IPS DF 4.7 (cell line): Measurements from ENCODE around the gene GFPT1.

Source experiments
- DNase-seq: peaks from one replicate; pipeline ENCODE4 v3.0.0-alpha.2; 2013; ENCODE audit warnings: low spot score; ENCODE audit errors: extremely low read depth

GFPT1 gene

DNA sequence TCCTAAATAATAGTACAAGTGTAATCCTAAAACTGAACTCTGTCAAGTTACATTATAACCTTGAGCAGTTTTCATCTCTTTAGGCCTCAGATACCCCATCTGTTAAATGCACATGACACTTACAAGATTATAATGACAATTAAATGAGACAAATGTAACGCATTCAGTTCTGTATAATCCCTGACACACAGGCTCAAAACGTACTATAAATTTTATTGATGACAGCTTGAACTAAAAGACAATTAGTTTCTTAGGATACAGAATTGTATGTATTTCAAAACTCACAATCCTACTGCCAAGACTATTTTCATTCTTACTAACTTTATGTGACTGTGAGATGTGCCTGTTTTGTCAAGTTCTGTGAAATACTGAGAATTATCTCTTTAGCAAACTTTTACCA, 56.2 kb downstream of the GFPT1 start:
- DNase-seq: no peak

DNA sequence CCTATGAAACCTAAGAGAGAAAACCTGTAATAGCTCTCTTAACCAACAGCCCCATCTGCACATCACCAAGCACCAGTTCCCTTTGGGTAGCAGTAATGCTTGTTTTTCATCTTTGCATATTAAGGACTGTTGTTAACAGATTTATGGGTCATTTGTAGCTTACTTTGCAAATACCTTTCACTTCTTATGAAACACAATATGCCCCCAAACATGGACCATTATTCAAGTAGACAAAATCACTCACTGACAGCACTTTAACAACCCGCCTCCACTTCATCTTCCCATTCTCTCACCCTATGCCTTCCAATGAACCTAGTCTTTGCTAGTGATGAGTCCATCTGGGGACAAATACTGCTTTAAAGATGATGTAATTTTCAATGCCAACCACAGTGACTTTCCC, 64.4 kb downstream of the GFPT1 start:
- no peak for DNase-seq

DNA sequence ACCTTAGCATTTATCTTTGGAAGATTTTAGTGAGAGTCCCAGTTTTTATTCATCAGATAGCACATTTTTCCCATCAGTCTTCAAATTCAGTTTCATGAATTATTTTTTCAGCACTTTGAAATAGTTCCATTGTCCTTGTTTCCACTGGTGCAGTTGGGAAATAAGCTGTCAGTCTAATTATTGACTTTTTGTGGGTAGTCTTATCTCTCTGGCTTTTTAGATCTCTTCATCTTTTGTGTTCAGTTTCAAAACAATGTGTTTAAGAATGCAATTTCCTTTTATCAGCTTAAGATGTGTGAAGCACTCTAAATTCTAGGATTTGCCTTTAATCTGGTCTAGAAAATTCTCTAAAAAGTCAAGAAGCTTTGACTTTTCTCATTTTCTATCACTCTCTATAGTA, 70.5 kb downstream of the GFPT1 start:
- DNase-seq: no peak

DNA sequence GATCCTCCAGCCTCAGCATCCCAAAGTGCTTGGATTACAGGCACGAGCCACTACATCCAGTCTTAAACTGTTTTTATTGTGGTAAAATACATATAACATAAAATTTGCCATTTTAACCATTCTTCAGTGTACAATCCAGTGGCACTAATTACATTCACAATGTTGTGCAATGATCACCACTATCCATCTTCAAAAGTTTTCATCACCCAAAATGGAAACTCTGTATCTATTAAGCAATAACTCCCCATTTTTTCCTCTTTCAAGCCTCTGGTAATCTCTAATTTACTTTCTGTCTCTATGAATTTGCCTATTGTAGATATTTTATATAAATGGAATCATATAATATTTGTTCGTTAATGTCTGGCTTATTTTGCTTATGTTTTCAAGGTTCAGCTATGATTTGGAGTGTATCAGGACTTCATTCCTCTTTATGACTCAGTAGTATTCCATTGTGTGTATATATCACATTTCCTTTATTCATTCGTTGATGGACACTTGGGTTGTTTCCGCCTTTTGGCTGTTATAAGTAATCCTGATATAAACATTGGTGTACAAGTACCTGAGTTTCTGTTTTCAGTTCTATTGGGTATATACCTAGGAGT, 71.8 kb downstream of the GFPT1 start:
- DNase-seq: no peak

DNA sequence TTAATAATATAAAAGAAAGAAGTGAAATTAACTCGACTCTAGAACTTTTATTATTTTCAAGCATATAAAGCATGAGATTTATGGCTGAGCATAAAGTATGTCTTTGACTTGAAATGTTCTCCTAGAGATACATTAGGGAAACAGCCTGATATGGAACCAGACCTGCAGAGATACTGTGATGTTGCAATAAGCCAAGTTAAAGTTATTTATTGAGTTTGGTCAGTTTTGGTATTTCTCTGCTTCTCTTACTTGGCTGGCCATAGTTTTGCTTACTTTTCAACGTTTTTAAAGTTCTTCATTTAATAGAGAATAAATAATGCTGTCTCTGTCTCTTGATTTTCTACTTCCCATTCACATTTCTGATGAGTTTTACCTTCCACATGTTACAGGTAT, 76.0 kb downstream of the GFPT1 start:
- DNase-seq: no peak

DNA sequence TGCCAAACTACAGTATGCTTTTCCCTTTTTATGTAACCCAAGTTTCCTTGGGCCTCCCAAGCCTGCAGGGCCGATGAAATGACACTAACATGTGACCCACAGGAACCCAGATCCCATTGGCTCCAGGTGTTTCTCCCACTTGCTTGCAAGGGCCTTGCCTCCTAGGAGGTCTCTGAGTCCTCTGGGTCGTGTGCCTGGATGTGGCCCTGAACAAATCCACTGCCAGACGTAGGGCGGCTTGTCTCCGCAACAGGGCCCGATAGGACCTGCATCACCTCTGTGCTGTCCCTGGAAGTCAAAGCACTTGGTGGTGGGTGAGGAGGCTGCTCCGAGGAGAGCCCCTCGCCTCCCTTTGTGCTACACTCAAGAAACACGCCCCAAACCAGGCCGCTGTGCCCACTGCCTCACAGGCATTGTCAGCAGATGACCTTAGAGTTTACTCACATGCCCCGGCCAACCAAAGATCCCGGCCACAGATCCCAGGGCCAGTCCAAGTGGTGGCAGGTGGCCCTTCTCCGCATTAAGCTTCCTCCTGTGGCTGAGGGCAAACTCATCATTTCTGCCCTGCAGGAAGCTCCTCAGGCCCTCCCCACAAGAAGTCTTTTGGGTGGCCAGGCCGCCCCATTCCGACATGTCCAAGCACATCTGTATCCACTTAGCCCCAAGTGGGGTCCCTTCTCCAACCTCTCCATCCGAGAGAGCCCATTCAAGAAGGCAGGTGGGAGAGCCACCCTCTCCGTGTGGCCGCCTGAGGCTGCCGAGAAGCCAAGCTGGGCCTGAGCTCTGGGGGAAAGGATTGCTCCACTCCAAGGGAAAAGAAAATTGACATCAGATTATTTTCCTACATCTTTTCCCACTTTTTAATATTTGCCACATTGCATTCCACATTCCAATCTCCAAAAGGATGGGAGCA, 76.7 kb downstream of the GFPT1 start:
- no peak for DNase-seq

DNA sequence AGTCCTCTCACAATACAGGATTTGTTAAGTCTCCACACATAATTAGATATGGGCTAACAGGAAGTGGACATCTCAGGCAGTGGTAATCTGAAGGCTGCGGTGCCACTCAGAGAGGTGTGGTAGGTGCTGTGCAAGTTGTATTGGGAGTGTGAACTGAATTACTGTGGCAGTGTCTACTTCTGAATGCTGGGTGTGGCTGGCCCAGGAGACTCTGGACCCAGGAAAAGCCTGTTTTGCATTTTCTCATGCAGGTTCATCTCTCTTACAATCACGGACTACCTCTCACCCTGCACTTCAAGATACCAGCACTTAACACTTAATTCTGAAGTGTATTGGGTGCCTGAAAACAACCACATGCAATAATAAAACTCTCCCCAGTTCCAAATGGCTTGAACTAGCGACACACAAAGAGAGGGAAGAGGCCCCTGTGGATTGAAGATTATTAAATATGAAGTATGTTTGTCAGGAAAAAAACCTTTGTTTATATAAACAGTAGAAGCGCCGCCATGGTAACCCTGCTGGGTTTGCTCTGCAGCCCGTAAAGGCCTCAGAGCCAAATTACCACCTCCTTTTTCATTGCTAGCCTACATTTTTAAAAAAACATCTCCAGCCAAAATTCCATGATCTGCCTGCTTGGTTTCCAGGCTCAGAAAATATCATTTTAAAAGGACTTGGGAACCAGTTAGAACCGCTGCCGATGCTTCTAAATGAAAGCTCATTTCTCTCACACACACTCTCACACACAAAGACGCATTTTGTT, 77.5 kb downstream of the GFPT1 start:
- no peak for DNase-seq

DNA sequence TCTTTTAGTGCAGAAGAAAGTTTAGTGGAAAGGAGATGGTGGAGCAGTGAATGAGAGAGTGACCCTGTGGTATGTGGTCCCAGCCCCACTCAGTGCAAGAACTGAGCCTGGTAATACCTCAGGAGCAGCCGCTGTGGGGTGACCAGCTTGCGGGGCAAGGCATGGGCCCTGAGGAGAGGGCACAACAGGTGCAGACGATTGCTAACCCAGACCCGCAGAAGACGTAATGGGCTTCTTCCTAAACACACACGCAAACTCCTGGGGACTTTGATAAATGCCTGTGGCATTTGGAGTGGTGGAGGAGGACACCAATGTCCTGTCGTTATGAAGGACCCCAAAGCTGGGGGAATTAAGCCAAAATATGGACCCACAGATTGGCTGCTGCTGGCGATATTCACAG, 78.7 kb downstream of the GFPT1 start:
- no peak for DNase-seq

DNA sequence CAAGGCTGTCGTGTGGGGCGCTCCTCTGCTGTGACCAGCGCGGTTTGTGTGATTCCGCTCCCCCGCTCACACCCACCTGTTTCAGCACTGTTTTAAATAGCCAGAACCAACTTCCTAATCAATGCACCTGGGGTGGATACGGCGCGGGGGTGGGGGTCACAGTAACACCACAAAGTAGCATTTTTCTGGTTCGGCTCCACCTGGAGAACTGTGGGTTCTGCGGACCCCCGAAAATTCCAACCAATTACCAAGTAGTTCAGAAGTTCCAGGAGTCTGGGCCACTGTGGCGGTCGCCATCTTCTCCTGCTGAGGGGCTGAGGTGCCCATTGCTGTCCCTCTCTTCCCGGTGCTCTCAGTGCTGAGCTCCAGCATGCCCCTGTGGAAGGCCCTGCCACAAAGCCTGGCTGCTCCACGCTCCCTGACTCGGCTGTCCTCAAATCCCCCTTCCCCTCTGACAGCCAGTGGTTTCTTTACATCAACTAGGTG, 79.4 kb downstream of the GFPT1 start:
- DNase-seq: peak; percentile 36

DNA sequence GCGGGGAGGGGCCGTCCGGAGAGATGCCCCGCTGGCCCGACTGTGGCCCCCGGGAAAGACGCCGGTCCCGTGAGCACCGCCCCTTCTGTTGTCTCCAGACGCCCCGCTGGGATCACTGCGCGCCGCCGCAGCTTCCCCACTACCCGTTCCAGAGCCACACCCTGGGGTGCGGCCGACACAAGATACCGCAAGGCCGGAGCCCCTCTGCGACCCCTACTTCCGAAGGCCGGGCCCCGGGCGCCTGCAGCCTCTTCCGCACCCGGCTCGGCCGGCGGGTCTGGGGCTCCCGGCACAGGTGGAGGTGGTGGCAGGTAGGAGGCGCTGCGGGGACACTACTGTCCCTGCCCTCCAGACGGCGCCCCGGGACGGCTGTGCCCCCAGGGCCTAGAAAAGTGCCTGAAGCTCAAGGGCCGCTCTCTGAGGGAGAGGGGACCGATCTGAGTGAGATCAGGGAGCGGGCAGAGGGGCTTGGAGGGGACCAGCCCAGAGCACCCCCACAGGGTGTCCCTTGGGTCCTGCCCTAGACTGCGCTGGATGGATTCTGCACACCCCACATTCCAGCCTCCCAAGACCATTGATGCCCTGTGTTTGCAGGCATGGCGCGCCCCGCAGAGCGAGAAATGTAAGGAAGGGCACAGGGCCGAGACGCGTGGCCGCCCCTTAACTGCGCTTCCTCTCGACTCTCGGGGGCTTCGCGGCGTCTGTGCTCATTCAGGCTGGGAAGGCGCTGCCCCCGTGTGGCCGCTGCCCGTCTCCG, 80.0 kb downstream of the GFPT1 start:
- DNase-seq: peak; percentile 25

DNA sequence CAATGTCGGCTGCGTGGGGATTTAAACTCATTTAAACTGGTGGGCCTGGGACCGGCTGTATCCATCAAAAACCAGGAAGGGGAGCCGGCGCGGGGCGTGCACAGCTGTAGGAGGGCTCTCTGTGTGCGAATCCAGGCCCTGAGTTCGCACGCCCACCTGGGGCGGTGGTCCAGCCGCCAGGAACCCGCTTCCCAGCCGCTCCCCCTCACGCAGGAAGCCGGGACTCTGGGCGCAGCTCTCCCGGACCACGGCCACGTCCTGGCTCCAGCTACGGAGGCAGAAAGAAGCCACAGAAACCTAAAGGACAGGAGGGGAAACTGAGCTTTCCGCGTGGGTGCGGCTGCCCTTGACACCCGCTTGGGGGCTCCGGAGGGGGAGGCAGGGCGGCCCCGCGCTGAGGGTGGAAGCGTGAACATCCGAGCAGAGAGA, 80.6 kb downstream of the GFPT1 start:
- DNase-seq: no peak

DNA sequence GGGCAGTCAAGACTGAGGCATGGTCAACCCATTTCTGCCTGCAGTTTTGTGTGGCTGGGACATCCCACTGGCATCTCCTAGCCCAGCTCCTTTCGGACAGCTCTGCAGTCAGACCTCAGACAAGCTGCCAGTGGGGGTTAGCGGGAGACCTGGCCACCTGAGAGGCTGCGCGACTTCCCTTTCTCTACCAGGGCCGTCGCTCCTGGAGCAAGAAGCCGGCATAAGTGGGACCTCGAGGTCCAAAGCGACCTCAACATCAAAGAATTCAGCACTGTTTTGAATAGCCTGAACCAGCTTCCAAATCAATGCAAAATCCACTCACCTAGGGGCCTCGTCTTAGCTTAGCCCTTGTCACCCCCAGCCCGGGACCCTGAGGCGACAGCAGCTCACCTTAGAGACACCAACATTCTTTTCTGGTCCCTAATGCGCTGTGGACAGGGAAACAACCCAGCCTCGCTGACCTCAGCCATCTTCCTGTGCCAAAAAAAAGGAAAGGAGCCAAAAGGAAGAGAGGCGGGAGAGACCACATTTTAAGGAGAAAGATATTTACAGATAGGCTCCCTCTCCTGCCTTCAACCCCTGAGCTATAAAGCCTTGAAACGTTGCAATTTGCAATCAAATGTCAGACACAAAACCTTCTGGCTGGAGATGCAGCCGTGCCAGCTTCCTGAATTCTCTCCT, 81.2 kb downstream of the GFPT1 start:
- DNase-seq: no peak

DNA sequence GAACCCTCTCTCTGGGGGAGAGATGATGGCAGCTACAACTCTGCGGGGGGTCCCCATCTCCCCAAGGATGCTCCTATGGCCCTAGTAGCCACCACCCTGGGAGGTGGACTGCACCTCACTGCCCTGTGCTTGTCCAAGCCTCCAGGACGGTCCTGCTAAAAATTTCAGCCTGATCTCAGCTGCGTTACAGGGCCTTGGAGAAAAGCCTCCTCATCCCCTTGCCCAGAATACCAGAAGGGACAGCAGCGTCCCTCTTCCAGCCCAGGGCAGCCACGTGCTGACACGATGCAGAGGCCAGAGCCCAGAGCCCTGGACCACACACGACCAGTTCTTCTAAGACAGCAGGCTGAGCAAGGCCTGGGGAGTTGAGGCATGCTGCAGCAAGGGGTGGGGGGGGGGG, 81.9 kb downstream of the GFPT1 start:
- no peak for DNase-seq

DNA sequence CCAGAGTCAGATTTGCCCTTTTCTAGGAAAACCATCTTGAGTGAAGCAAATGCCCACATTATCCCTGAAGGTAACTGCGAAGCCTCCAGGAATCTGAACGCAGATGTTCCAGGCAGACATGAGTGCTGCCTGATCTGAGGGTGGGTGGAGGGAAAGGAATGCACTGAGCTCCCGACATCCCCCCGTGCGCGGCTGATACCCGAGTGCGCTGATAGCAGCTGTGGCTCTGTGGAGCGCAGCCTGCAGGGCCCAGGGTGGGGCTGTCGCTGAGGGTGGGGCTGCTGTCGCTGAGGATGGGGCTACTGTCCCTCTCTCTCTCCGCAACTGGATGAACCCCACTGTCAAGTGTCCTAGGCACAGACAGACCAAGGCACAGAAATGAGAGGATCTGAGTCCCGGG, 82.4 kb downstream of the GFPT1 start:
- DNase-seq: no peak

DNA sequence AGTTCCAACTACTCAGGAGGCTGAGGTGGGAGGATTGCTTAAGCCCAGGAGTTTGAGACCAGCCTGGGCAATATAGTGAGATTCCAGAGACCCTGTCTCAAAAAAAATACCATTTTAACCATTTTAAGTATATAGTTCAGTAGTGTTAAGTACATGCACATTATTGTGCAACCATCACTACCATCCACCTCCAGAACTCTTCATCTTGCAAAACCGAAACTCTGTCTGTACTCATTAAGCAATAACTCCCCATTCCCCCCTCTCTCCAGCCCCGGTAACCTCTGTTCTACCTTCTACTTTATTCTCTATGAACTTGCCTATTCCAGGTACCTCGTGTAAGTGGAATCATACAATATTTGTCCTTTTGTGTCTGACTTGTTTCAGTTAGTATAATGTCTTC, 86.4 kb downstream of the GFPT1 start:
- no peak for DNase-seq

DNA sequence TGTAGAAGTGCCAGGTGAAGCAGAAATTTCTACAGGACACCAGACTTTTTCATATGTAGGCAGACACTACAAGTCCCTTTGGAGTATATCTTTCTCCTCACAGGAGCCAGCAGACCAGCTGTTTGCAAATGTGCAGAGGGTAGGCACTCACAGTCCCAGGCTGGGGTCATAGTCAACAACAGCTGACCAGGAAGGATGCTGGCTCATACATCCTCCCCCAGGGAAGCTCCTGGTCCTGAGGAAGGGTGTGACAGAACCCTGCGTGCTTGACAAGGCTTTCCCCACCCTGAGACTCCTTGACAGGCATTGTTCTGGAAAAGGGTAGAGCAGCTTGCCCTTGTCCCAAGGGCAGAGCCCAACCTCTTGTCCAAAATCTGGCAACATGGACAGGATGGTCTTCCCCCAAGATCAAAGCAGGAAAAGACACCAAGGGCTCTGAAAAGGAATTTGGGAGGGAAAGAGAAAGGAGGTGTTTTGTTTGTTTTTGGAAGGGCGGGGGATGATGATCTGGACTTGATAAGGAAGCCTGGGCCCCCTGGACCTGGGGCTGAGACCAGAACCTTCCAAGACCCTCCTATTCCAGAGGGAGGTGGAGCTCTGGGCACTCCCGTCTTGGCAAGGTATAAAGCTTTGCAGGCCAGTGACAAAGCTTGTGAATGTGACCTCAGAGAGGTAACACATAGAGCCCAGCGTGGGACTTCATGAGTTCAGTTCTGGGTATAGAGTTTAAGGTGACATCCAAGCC, 87.1 kb downstream of the GFPT1 start:
- no peak for DNase-seq

DNA sequence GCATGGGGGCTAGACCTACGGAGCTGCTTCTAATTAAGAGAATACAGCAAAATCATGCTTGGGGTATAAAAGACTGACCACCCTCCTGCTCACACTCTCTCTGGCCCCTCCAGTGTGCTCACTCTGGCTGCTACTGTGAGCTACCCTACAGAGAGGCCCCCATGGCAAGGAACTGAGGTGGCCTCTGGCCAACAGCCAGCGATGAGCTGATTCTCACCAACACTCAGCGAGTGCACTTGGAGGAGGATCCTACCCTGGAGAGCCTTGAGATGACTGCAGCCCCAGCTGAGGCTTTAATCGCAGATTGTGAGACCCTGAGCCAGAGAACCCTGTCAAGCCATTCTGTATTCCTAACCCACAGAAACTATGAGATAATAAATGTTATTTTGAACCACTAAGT, 88.2 kb downstream of the GFPT1 start:
- no peak for DNase-seq

DNA sequence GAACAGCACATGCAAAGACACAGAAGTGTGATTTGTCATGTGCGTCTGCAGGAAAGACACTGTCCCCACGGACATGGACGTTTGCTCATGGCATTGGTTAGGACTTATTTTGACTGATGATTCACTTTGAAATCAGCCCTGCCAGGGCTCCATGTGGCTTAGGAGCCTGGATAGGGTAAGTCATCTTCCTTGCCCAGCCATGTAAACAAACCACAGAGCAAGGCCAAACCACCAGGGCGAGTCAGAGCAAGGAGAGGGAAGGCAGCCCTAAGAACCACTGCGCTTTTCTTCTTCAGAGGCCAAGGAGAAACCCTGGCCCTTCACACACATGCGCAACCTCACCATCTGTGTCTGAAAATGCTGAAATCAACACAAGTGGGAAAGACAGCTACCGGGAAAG, 88.8 kb downstream of the GFPT1 start:
- DNase-seq: no peak

DNA sequence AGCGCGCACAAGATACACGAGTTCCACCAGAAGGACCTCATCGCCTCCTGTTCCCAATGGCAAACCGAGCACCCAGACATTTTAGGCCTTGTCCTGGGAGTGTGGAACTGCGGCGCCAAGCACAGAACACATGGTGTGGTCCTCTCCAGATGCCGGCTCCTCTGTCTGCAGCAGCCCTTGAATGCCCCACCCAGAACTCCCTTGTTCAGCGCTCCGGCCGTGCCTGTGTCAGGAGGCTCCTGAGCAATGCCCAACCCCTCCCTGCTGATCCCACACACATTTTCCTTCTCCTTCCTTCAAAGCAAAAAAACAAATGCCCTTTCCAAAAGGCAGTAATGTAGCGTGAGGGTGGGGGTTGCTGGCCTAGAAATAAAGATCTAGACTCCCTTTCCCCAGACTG, 89.8 kb downstream of the GFPT1 start:
- DNase-seq: no peak

DNA sequence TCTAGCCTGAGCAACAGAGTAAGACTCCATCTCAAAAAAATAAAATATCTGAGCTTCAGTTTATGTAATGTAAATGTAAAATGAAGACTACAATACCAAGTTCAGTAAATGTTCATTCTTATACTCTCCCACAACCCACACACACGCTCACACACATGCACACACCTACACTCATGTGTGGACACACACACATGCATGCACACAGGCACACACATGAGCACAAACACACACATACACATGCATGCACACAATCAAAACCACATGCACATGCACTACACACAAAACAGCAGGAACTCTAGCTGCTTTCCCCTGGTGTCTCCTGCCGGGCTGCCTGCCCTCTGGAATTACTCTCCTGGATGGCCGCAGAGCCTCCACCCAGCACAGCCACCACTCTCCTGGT, 90.6 kb downstream of the GFPT1 start:
- DNase-seq: no peak
